Fibroblast of peridontal ligament (primary cell): ENCODE measurements around the gene ZNF638.
A peak's percentile ranks its signal among the peaks of the same experiment; 100 is the strongest.
"Not testable (repeated sequence)": the region's sequence is repeated elsewhere in the genome, so short reads cannot be mapped to it uniquely, and the experiment has no call there.

Experiments used
- DNase-seq: peaks from one replicate; pipeline ENCODE4 v3.0.0-alpha.2; 2010; ENCODE audit errors: extremely low read depth

ZNF638 gene

GRCh38 chr2:71331581-71332434 lies at the start of gene ZNF638:
TSS of gene ZNF638 (plus strand) at chr2:71331782. CDS start at chr2:71348955, 17,173 bp downstream.
- DNase-seq, result peak; percentile 90

- no peak for DNase-seq
Measured at GRCh38 chr2:71281950-71282349, 49.6 kb upstream of the ZNF638 start.

- DNase-seq, result no peak
Measured at GRCh38 chr2:71282493-71282892, 49.1 kb upstream of the ZNF638 start.

GRCh38 chr2:71283131-71283530 lies 48.5 kb upstream of the ZNF638 start:
- DNase-seq, result no peak

- no peak for DNase-seq
Measured at GRCh38 chr2:71285706-71286105, 45.9 kb upstream of the ZNF638 start.

GRCh38 chr2:71291398-71291797 lies 40.2 kb upstream of the ZNF638 start:
- DNase-seq, result peak; percentile 29

GRCh38 chr2:71292159-71292558 lies 39.4 kb upstream of the ZNF638 start:
- no peak for DNase-seq

- no peak for DNase-seq
Measured at GRCh38 chr2:71298914-71299313, 32.7 kb upstream of the ZNF638 start.

- DNase-seq, result peak; percentile 73
Measured at GRCh38 chr2:71299507-71299906, 32.1 kb upstream of the ZNF638 start.

GRCh38 chr2:71303849-71304248 lies 27.7 kb upstream of the ZNF638 start:
- DNase-seq, result no peak

- DNase-seq, result peak; percentile 82
Measured at GRCh38 chr2:71306762-71307161, 24.8 kb upstream of the ZNF638 start.

- peak; percentile 60 for DNase-seq
Measured at GRCh38 chr2:71313016-71313766, 18.4 kb upstream of the ZNF638 start.

- no peak for DNase-seq
Measured at GRCh38 chr2:71317060-71317459, 14.5 kb upstream of the ZNF638 start.

- DNase-seq, result not testable (repeated sequence)
Measured at GRCh38 chr2:71317900-71318299, 13.7 kb upstream of the ZNF638 start.

- no peak for DNase-seq
Measured at GRCh38 chr2:71323386-71323785, 8.2 kb upstream of the ZNF638 start.

GRCh38 chr2:71326968-71327367 lies 4.6 kb upstream of the ZNF638 start:
- no peak for DNase-seq

- DNase-seq, result no peak
Measured at GRCh38 chr2:71327916-71328315, 3.7 kb upstream of the ZNF638 start.

GRCh38 chr2:71330155-71330554 lies 1.4 kb upstream of the ZNF638 start:
- no peak for DNase-seq

GRCh38 chr2:71330585-71331330 lies 824 bp upstream of the ZNF638 start:
- DNase-seq, result no peak

- DNase-seq, result not testable (repeated sequence)
Measured at GRCh38 chr2:71331331-71331580, 326 bp upstream of the ZNF638 start.

- DNase-seq, result no peak
Measured at GRCh38 chr2:71332435-71332796, 834 bp downstream of the ZNF638 start.

- DNase-seq, result no peak
Measured at GRCh38 chr2:71333619-71334018, 2.0 kb downstream of the ZNF638 start.

- DNase-seq, result no peak
Measured at GRCh38 chr2:71336384-71336783, 4.8 kb downstream of the ZNF638 start.
